SU-DHL-6 (cell line): Measurements from ENCODE around the gene SLC25A26.
"Not testable (repeated sequence)": the region's sequence is repeated elsewhere in the genome, so short reads cannot be mapped to it uniquely, and the experiment has no call there.

ENCODE experiments used
- CTCF ChIP-seq: fragments of 200-600 bp; sonication (generic); IDR thresholded peaks from one replicate; pipeline ENCODE4 v1.5.1; 2017; ENCODE audit warnings: antibody characterized with exemption, mild to moderate bottlenecking, low read length, moderate library complexity; ENCODE audit not compliant: insufficient read depth, poor library complexity, severe bottlenecking
- EZH2phosphoT487 ChIP-seq: fragments of 200-600 bp; sonication (generic), shearing (Covaris generic); conservative IDR thresholded peaks from 2 replicates; pipeline ENCODE4 v1.6.1; 2018; ENCODE audit warnings: mild to moderate bottlenecking, antibody characterized with exemption, low read length, moderate library complexity, mixed read lengths

GRCh38 chr3:66306991-66307390 is 86.2 kb downstream of the SLC25A26 start:
- not testable (repeated sequence) for TF ChIP-seq CTCF, EZH2phosphoT487
